Psoas muscle (tissue), 8 donors: Measurements from ENCODE around the gene FBXW5. TPM values are rescaled to one million over a fixed set of nuclear protein-coding genes. Genes with fewer than 3 reads are reported as not detected.
A peak's percentile ranks its signal among the peaks of the same experiment; 100 is the strongest.

Experiments used
- ATAC-seq, 4 donors: fragments of 200-7000 bp; cut with Tn5 transposase; one replicate each; pipeline ENCODE4 v1.9.1; 2020; ENCODE audit warnings: moderate library complexity in 3 of 4, mild to moderate bottlenecking in 2 of 4
- DNase-seq, 2 donors: peaks; one replicate each; pipeline ENCODE4 v3.0.0-alpha.2; 2020
- H3K27ac ChIP-seq: fragments of 200-600 bp; one replicate; pipeline ENCODE4 v1.8.0; 2022
- H3K27me3 ChIP-seq, 3 donors: fragments of 200-600 bp in 1 of 3; one replicate each; pipeline versions ENCODE4 v1.6.1 to v1.8.0; 2013 to 2022; ENCODE audit warnings: low read length in 2 of 3, mild to moderate bottlenecking in 2 of 3, moderate library complexity in 1 of 3; ENCODE audit not compliant: insufficient read depth in 3 of 3
- H3K36me3 ChIP-seq, 2 donors: fragments of 200-600 bp in 1 of 2; one replicate each; pipeline versions ENCODE4 v1.6.1 to v1.8.0; 2013 to 2022; ENCODE audit warnings: low read depth in 1 of 2, mild to moderate bottlenecking in 1 of 2, moderate library complexity in 1 of 2; ENCODE audit not compliant: insufficient read depth in 1 of 2
- H3K4me1 ChIP-seq: fragments of 200-600 bp; one replicate; pipeline ENCODE4 v1.8.0; 2022
- H3K4me3 ChIP-seq: fragments of 200-600 bp; one replicate; pipeline ENCODE4 v1.8.0; 2022; ENCODE audit warnings: mild to moderate bottlenecking
- H3K9me3 ChIP-seq: fragments of 200-600 bp; one replicate; pipeline ENCODE4 v1.8.0; 2022
- CTCF ChIP-seq: fragments of 200-600 bp; IDR thresholded peaks from one replicate; pipeline ENCODE4 v1.8.0; 2022; ENCODE audit warnings: antibody characterized with exemption
- WGBS, 3 donors: extraction: QIAGEN DNeasy Blood & Tissue Kit; methylation state at CpG; one replicate each; pipeline versions ENCODE4 v1.1.6 to v1.1.7; 2013; 5-methylcytosine and 5-hydroxymethylcytosine counted together
- intact Hi-C, 2 donors: fragments of 100-400 bp; cut with DNase I; formaldehyde crosslinking; loops; one replicate each; pipeline versions ENCODE4 v1.11.0 to v1.14.2; 2022
- polyA plus RNA-seq, 3 donors: library from polyadenylated mRNA; stranded (reverse); fragments of 200-250 nt; gene quantifications; one replicate each; pipeline ENCODE4 v1.2.3, GENCODE V29; 2013
- total RNA-seq, 4 donors: library from RNA; stranded (reverse); fragmentation: NEBNext Ultra II Directional in 2 of 4; extraction: Animal tissue kit (Norgen Biotek cat#: 25700) in 2 of 4; gene quantifications; one replicate each; pipeline versions ENCODE4 v1.2.1 to v1.2.4, GENCODE V29; 2021 to 2023
- donor health status: healthy with polysubstance abuse.
- donor health status: DM: no; HTN: no; CAD: no; lungs with moderate emphysema.
- donor health status: Bipolar disorder and iron deficiency.
- donor health status: healthy.
- donor health status: DM: yes; HTN: yes; CAD: no.
- donor health status: DM: no; HTN: no; CAD: no.
- donor health status: DM: no; HTN: no; CAD: no.
- donor health status: DM: yes; HTN: yes; CAD: no.

Gene FBXW5
- total and polyA plus RNA-seq, 7 donors, result 135 to 261 (median 202) TPM

- peaks cover 0 to 3% of the 10 kb centered on the region in 2 donors for H3K36me3 ChIP-seq
- DNase-seq, result peak; percentile 59 to 79
- peaks cover 20% of the 10 kb centered on the region for H3K4me1 ChIP-seq
- no peaks in the 10 kb centered on the region for H3K9me3 ChIP-seq
- intact Hi-C loops, result loop anchor here (2.0 to 5.0 kb wide), 3 partner anchors 44 to 101 kb away; partner anchors contain the start of genes PAXX (in 1 of the 2) and PHPT1 (in 1 of the 2)
- TF ChIP-seq CTCF, result peak; percentile 41
- H3K4me3 ChIP-seq, result no peak overlapping the region
- 37 to 44% (median 39%) methylated on average over 15 of the region's 15 CpGs for WGBS, 3 donors
- no peak for ATAC-seq
- no peaks in the 10 kb centered on the region for H3K27me3 ChIP-seq
- peak overlapping the region; percentile 87 for H3K27ac ChIP-seq
Observed at GRCh38 chr9:136947955-136948510, 3.5 kb upstream of the FBXW5 start.

GRCh38 chr9:136947028-136947891 is 2.7 kb upstream of the FBXW5 start:
- DNase-seq (peak; percentile 32 to 60), ATAC-seq (peak in 3 of 4 donors; percentile 6 to 15 (median 10))
- peaks cover 6 to 11% of the 10 kb centered on the region in 2 donors for H3K36me3 ChIP-seq
- H3K9me3 ChIP-seq, result no peaks in the 10 kb centered on the region
- intact Hi-C loops, result loop anchor here (5.0 kb wide), 2 partner anchors 45 to 100 kb away; partner anchors contain the start of genes PAXX (in 1 of the 2) and PHPT1 (in 1 of the 2)
- no peak for TF ChIP-seq CTCF
- WGBS, 3 donors, result 26 to 37% (median 30%) methylated on average over 25 to 26 of the region's 26 CpGs
- H3K27ac ChIP-seq, result peak overlapping the region; percentile 87
- peak overlapping the region; percentile 43 for H3K4me3 ChIP-seq
- peaks cover 26% of the 10 kb centered on the region for H3K4me1 ChIP-seq
- no peaks in the 10 kb centered on the region for H3K27me3 ChIP-seq

GRCh38 chr9:136946228-136947027 is 1.9 kb upstream of the FBXW5 start:
- H3K4me3 ChIP-seq, result peak overlapping the region; percentile 43
- no peaks in the 10 kb centered on the region for H3K9me3 ChIP-seq
- no peak for TF ChIP-seq CTCF
- whole genome bisulfite sequencing, 3 donors, result 65 to 76% (median 68%) methylated on average over 26 to 27 of the region's 27 CpGs
- H3K4me1 ChIP-seq, result peaks cover 32% of the 10 kb centered on the region
- DNase-seq (peak; percentile 27 to 60), ATAC-seq (no peak)
- H3K27me3 ChIP-seq, result no peaks in the 10 kb centered on the region
- intact Hi-C loops, result loop anchor here (5.0 kb wide), 2 partner anchors 46 to 99 kb away; partner anchors contain the start of genes PAXX (in 1 of the 2) and PHPT1 (in 1 of the 2)
- H3K36me3 ChIP-seq, result peaks cover 10 to 19% of the 10 kb centered on the region in 2 donors
- H3K27ac ChIP-seq, result peak overlapping the region; percentile 87

- no peak for TF ChIP-seq CTCF
- H3K9me3 ChIP-seq, result no peaks in the 10 kb centered on the region
- peaks cover 35% of the 10 kb centered on the region for H3K4me1 ChIP-seq
- WGBS, 3 donors, result 87 to 92% (median 88%) methylated on average over 24 to 30 of the region's 30 CpGs
- DNase-seq (peak; percentile 21 to 63), ATAC-seq (no peak)
- peaks cover 16 to 28% of the 10 kb centered on the region in 2 donors for H3K36me3 ChIP-seq
- H3K4me3 ChIP-seq, result no peak overlapping the region
- intact Hi-C loops, result loop anchor here (5.0 kb wide), 2 partner anchors 47 to 98 kb away; partner anchors contain the start of genes PAXX (in 1 of the 2) and PHPT1 (in 1 of the 2)
- no peak overlapping the region for H3K27ac ChIP-seq
- no peaks in the 10 kb centered on the region for H3K27me3 ChIP-seq
Observed at GRCh38 chr9:136945333-136946227, 1.0 kb upstream of the FBXW5 start.
